ENCODE results near the gene SH3BP2. TPM values are rescaled to one million over a fixed set of nuclear protein-coding genes. Genes with fewer than 3 reads are reported as not detected.
A peak's percentile ranks its signal among the peaks of the same experiment; 100 is the strongest.

Gene SH3BP2
- total RNA-seq, 2 experiments from 2014 or later = 45.7 to 47.4 TPM

GRCh38 chr4:2857349-2857927, 64.6 kb downstream of the SH3BP2 start:
- Mint-ChIP-seq H3K27ac (no peak overlapping the region), H3K9me3 (peaks cover 2% of the 10 kb centered on the region), H3K4me3 (no peak overlapping the region), H3K36me3 (ENCODE audit: low read depth) (peaks cover 14% of the 10 kb centered on the region), H3K27me3 (ENCODE audit: low read depth) (no peaks in the 10 kb centered on the region), H3K4me1 (ENCODE audit: low read depth) (peaks cover 77% of the 10 kb centered on the region)
- no peak for DNase-seq
- CTCF ChIA-PET = no interaction called here
- intact Hi-C loops (cut with micrococcal nuclease) = no loop called here

- no peak overlapping the region for H3K27ac Mint-ChIP-seq
- peaks cover 2% of the 10 kb centered on the region for H3K9me3 Mint-ChIP-seq
- intact Hi-C loops (cut with micrococcal nuclease) = loop anchor here (1.0 kb wide), 1 partner anchor 46 kb away; no protein-coding TSS in a partner anchor
- peaks cover 14% of the 10 kb centered on the region for H3K36me3 Mint-ChIP-seq (ENCODE audit: low read depth)
- peaks cover 73% of the 10 kb centered on the region for H3K4me1 Mint-ChIP-seq (ENCODE audit: low read depth)
- no peak for DNase-seq
- CTCF ChIA-PET = no interaction called here
- H3K27me3 Mint-ChIP-seq (ENCODE audit: low read depth) = no peaks in the 10 kb centered on the region
- H3K4me3 Mint-ChIP-seq = no peak overlapping the region
These were observed 65.7 kb downstream of the SH3BP2 start for GRCh38 chr4:2858451-2859217.

- H3K36me3 Mint-ChIP-seq (ENCODE audit: low read depth) = peaks cover 7% of the 10 kb centered on the region
- CTCF ChIA-PET = no interaction called here
- peaks cover 2% of the 10 kb centered on the region for H3K9me3 Mint-ChIP-seq
- peaks cover 70% of the 10 kb centered on the region for H3K4me1 Mint-ChIP-seq (ENCODE audit: low read depth)
- no peak for DNase-seq
- no peak overlapping the region for H3K4me3 Mint-ChIP-seq
- peak overlapping the region; percentile 28 for H3K27ac Mint-ChIP-seq
- H3K27me3 Mint-ChIP-seq (ENCODE audit: low read depth) = no peaks in the 10 kb centered on the region
- intact Hi-C loops (cut with micrococcal nuclease) = loop anchor here (1.0 kb wide), 1 partner anchor 47 kb away; no protein-coding TSS in a partner anchor
These were observed 66.6 kb downstream of the SH3BP2 start for GRCh38 chr4:2859514-2859913.

- no peaks in the 10 kb centered on the region for H3K27me3 Mint-ChIP-seq (ENCODE audit: low read depth)
- CTCF ChIA-PET = no interaction called here
- no peak overlapping the region for H3K27ac Mint-ChIP-seq
- no peak for DNase-seq
- peaks cover 7% of the 10 kb centered on the region for H3K36me3 Mint-ChIP-seq (ENCODE audit: low read depth)
- H3K4me3 Mint-ChIP-seq = no peak overlapping the region
- intact Hi-C loops (cut with micrococcal nuclease) = no loop called here
- H3K9me3 Mint-ChIP-seq = peaks cover 2% of the 10 kb centered on the region
- H3K4me1 Mint-ChIP-seq (ENCODE audit: low read depth) = peaks cover 71% of the 10 kb centered on the region
These were observed 67.8 kb downstream of the SH3BP2 start for GRCh38 chr4:2860391-2861348.

GRCh38 chr4:2861631-2862436, 68.9 kb downstream of the SH3BP2 start:
- no peak overlapping the region for H3K4me3 Mint-ChIP-seq
- no peak for DNase-seq
- no peaks in the 10 kb centered on the region for H3K27me3 Mint-ChIP-seq (ENCODE audit: low read depth)
- intact Hi-C loops (cut with micrococcal nuclease) = no loop called here
- CTCF ChIA-PET = interaction anchor here (0.8 to 0.9 kb wide), 3 partner anchors 9 to 98 kb away, joined by 3 to 5 read pairs (median 4); no protein-coding TSS in a partner anchor
- H3K9me3 Mint-ChIP-seq = peaks cover 2% of the 10 kb centered on the region
- H3K4me1 Mint-ChIP-seq (ENCODE audit: low read depth) = peaks cover 72% of the 10 kb centered on the region
- H3K27ac Mint-ChIP-seq = no peak overlapping the region
- peaks cover 4% of the 10 kb centered on the region for H3K36me3 Mint-ChIP-seq (ENCODE audit: low read depth)

GRCh38 chr4:2862528-2862927, 69.6 kb downstream of the SH3BP2 start:
- CTCF ChIA-PET = interaction anchor here (0.8 to 0.9 kb wide), 3 partner anchors 10 to 99 kb away, joined by 3 to 5 read pairs (median 4); no protein-coding TSS in a partner anchor
- peaks cover 4% of the 10 kb centered on the region for H3K36me3 Mint-ChIP-seq (ENCODE audit: low read depth)
- intact Hi-C loops (cut with micrococcal nuclease) = no loop called here
- no peaks in the 10 kb centered on the region for H3K27me3 Mint-ChIP-seq (ENCODE audit: low read depth)
- no peak for DNase-seq
- peaks cover 76% of the 10 kb centered on the region for H3K4me1 Mint-ChIP-seq (ENCODE audit: low read depth)
- H3K9me3 Mint-ChIP-seq = peaks cover 2% of the 10 kb centered on the region
- no peak overlapping the region for H3K4me3 Mint-ChIP-seq
- no peak overlapping the region for H3K27ac Mint-ChIP-seq

- intact Hi-C loops (cut with micrococcal nuclease) = no loop called here
- Mint-ChIP-seq H3K9me3 (peaks cover 2% of the 10 kb centered on the region), H3K27me3 (ENCODE audit: low read depth) (no peaks in the 10 kb centered on the region), H3K4me1 (ENCODE audit: low read depth) (peaks cover 75% of the 10 kb centered on the region), H3K27ac (no peak overlapping the region), H3K4me3 (no peak overlapping the region), H3K36me3 (ENCODE audit: low read depth) (peaks cover 4% of the 10 kb centered on the region)
- DNase-seq = no peak
- CTCF ChIA-PET = no interaction called here
These were observed 70.8 kb downstream of the SH3BP2 start for GRCh38 chr4:2863649-2864048.

- no peak for DNase-seq
- Mint-ChIP-seq H3K36me3 (ENCODE audit: low read depth) (no peaks in the 10 kb centered on the region), H3K27me3 (ENCODE audit: low read depth) (no peaks in the 10 kb centered on the region), H3K9me3 (no peaks in the 10 kb centered on the region), H3K4me1 (ENCODE audit: low read depth) (peaks cover 69% of the 10 kb centered on the region), H3K4me3 (no peak overlapping the region), H3K27ac (no peak overlapping the region)
- CTCF ChIA-PET = interaction anchor here (0.9 kb wide), 1 partner anchor 101 kb away, joined by 3 read pairs; no protein-coding TSS in a partner anchor
- intact Hi-C loops (cut with micrococcal nuclease) = no loop called here
These were observed 72.4 kb downstream of the SH3BP2 start for GRCh38 chr4:2865196-2865780.

GRCh38 chr4:2866160-2866861, 73.4 kb downstream of the SH3BP2 start:
- no peaks in the 10 kb centered on the region for H3K27me3 Mint-ChIP-seq (ENCODE audit: low read depth)
- peaks cover 3% of the 10 kb centered on the region for H3K36me3 Mint-ChIP-seq (ENCODE audit: low read depth)
- intact Hi-C loops (cut with micrococcal nuclease) = no loop called here
- H3K4me3 Mint-ChIP-seq = no peak overlapping the region
- DNase-seq = no peak
- CTCF ChIA-PET = interaction anchor here (0.7 kb wide), 1 partner anchor 377 kb away, joined by 3 read pairs; no protein-coding TSS in a partner anchor
- H3K4me1 Mint-ChIP-seq (ENCODE audit: low read depth) = peaks cover 63% of the 10 kb centered on the region
- H3K27ac Mint-ChIP-seq = no peak overlapping the region
- no peaks in the 10 kb centered on the region for H3K9me3 Mint-ChIP-seq

- DNase-seq = no peak
- intact Hi-C loops (cut with micrococcal nuclease) = no loop called here
- Mint-ChIP-seq H3K9me3 (no peaks in the 10 kb centered on the region), H3K4me3 (no peak overlapping the region), H3K36me3 (ENCODE audit: low read depth) (peaks cover 3% of the 10 kb centered on the region), H3K27ac (no peak overlapping the region), H3K4me1 (ENCODE audit: low read depth) (peaks cover 60% of the 10 kb centered on the region), H3K27me3 (ENCODE audit: low read depth) (no peaks in the 10 kb centered on the region)
- CTCF ChIA-PET = interaction anchor here (0.7 to 1.2 kb wide), 2 partner anchors 17 to 376 kb away, joined by 3 read pairs; no protein-coding TSS in a partner anchor
These were observed 74.0 kb downstream of the SH3BP2 start for GRCh38 chr4:2866891-2867290.

Data from activated naive CD4-positive, alpha-beta T cell treated with anti-CD3 and anti-CD28 coated beads for 36 hours (primary cell).